VCaP (cell line): ENCODE data around the gene EWSR1.
A peak's percentile ranks its signal among the peaks of the same experiment; 100 is the strongest.

Experiments used
- H3K27ac ChIP-seq: fragments of 450-650 bp; 2 replicates; pipeline ENCODE4 v1.5.1; 2017
- CTCF ChIP-seq: fragments of 450-650 bp; conservative IDR thresholded peaks from 2 replicates; pipeline ENCODE4 v1.5.1; 2017; ENCODE audit warnings: mild to moderate bottlenecking, moderate library complexity

EWSR1 gene

DNA sequence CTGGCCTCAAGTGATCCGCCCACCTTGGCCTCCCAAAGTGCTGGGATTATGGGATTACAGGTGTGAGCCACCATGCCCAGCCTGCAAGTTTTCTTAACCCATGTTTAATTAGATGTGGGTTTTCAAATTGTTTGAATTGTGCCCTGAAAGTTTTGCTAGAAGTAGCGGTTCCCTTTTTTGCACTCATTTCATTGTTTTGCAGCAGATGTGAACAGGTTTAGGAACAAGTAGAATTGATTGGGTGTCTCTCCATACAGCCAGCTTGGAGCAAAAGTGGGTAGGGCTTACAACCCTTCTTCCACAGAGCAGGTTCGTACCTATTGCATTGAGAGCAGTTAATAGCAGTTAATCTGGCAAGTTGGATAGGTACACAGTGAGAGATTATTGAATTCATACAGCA, 16.1 kb downstream of the EWSR1 start:
- no peak overlapping the region for H3K27ac ChIP-seq
- TF ChIP-seq CTCF, result no peak

- H3K27ac ChIP-seq, result no peak overlapping the region; the same call in 1 of the 2 replicates
- TF ChIP-seq CTCF, result no peak
Observed at GRCh38 chr22:29288837-29289236, 20.8 kb downstream of the EWSR1 start.

DNA sequence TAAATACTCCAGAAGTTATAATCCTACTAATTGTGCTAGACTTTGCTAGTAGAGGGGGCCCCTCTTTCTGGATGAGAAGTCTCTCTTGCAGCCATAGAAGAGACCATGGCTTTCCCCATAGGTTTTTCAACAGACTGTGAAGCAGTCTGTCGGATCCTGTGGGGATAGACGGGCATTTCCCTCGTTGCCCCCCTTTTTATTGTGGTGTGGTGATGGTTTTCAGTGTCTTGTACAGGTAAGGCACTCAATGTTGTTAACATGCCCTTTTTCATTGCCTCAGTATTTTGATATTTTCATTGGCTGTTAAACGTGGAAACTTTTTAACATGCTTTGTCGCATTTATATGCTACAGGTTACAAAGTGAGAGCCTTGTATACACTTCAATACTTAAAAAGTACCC, 22.0 kb downstream of the EWSR1 start:
- peak overlapping the region; percentile 12; the same call in 1 of the 2 replicates for H3K27ac ChIP-seq
- no peak for TF ChIP-seq CTCF

DNA sequence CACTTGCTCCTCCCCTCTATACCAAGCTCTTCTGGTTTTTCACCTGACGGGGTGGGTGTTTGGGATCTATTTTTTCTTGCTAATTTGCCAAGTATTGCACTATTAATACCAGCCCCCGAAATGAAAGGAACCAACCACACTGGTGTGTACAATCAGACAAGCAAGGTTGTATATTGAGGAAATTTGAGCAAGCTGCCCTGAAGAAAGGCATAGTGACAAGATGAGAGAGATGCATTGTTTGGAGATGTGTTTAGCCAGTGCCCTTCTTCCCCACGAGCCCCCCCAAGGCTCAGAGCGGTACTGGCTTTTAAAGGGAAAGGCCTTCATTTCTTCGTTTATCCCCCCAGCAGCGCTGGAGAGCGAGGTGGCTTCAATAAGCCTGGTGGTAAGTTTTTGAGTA, 23.1 kb downstream of the EWSR1 start:
- H3K27ac ChIP-seq, result peak overlapping the region; percentile 12; the same call in 1 of the 2 replicates
- no peak for TF ChIP-seq CTCF

GRCh38 chr22:29292379-29292778, 24.3 kb downstream of the EWSR1 start:
- no peak for TF ChIP-seq CTCF
- H3K27ac ChIP-seq, result no peak overlapping the region

- no peak overlapping the region; the same call in 1 of the 2 replicates for H3K27ac ChIP-seq
- no peak for TF ChIP-seq CTCF
Observed at GRCh38 chr22:29298641-29299040, 30.6 kb downstream of the EWSR1 start.

DNA sequence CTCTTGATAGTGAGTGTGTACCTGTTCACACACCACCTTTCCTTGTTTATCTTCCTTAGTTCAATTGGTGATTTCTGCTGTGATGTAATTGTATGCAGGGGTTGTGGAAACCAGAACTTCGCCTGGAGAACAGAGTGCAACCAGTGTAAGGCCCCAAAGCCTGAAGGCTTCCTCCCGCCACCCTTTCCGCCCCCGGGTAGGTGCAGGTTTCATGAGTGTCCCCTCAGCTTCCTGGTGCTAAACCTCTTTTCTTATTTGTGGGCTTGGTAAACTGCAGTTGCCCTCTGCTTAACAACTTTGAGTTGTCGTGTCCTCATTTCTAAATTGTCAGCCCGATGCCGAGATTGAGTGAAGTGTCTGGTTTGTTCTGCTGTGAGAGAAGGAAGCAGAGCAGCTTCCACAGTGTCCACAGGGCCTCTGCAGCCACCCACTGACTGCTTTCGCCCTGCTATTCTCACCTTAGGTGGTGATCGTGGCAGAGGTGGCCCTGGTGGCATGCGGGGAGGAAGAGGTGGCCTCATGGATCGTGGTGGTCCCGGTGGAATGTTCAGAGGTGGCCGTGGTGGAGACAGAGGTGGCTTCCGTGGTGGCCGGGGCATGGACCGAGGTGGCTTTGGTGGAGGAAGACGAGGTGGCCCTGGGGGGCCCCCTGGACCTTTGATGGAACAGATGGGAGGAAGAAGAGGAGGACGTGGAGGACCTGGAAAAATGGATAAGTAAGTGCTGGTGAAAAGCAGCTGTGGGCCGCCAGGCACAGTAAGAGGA, 31.2 kb downstream of the EWSR1 start:
- no peak overlapping the region for H3K27ac ChIP-seq
- no peak for TF ChIP-seq CTCF
